Measurements from ENCODE around the gene PTPN21. TPM values are rescaled to one million over a fixed set of nuclear protein-coding genes. Genes with fewer than 3 reads are reported as not detected.
A peak's percentile ranks its signal among the peaks of the same experiment; 100 is the strongest.

Gene PTPN21
- total RNA-seq, 1 experiment from 2014 or later, result 27.7 TPM

GRCh38 chr14:88599326-88599725 lies 44.5 kb upstream of the PTPN21 start:
- no peaks in the 10 kb centered on the region for H3K27me3 Mint-ChIP-seq (ENCODE audit: insufficient read depth, unreplicated experiment)
- BruUV-seq (replicated peaks), result no TSS peak
- ChIA-PET POLR2A (no interaction called here), CTCF (no interaction called here)
- H3K4me3 ChIP-seq (ENCODE audit: low read depth, low read length), result no peak overlapping the region
- no peak overlapping the region for H3K27ac Mint-ChIP-seq (ENCODE audit: unreplicated experiment)
- H3K36me3 Mint-ChIP-seq (ENCODE audit: insufficient read depth, unreplicated experiment), result peaks cover 60% of the 10 kb centered on the region
- H3K9me3 ChIP-seq, result no peaks in the 10 kb centered on the region
- H3K36me3 ChIP-seq (ENCODE audit: control insufficient read depth, insufficient read depth, low read length), result peaks cover 5% of the 10 kb centered on the region
- no peak for DNase-seq
- H3K4me1 Mint-ChIP-seq (ENCODE audit: low read depth, unreplicated experiment), result peaks cover 11% of the 10 kb centered on the region
- no peak overlapping the region for H3K4me3 Mint-ChIP-seq (ENCODE audit: unreplicated experiment)
- H3K9me3 Mint-ChIP-seq (ENCODE audit: unreplicated experiment), result no peaks in the 10 kb centered on the region
- TF ChIP-seq, protein P1, sequence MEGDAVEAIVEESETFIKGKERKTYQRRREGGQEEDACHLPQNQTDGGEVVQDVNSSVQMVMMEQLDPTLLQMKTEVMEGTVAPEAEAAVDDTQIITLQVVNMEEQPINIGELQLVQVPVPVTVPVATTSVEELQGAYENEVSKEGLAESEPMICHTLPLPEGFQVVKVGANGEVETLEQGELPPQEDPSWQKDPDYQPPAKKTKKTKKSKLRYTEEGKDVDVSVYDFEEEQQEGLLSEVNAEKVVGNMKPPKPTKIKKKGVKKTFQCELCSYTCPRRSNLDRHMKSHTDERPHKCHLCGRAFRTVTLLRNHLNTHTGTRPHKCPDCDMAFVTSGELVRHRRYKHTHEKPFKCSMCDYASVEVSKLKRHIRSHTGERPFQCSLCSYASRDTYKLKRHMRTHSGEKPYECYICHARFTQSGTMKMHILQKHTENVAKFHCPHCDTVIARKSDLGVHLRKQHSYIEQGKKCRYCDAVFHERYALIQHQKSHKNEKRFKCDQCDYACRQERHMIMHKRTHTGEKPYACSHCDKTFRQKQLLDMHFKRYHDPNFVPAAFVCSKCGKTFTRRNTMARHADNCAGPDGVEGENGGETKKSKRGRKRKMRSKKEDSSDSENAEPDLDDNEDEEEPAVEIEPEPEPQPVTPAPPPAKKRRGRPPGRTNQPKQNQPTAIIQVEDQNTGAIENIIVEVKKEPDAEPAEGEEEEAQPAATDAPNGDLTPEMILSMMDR (IDR thresholded peaks at IDR 0.05; ENCODE audit: insufficient read depth in 1 of 2, low read depth in 1 of 2, low read length in 1 of 2, severe bottlenecking in 1 of 2, unreplicated experiment in 1 of 2), result no peak
- intact Hi-C loops (cut with micrococcal nuclease; ENCODE audit: unreplicated experiment), result no loop called here
- no peaks in the 10 kb centered on the region for H3K27me3 ChIP-seq (replicated peaks; ENCODE audit: control insufficient read depth, insufficient read depth, low read length)
- no peaks in the 10 kb centered on the region for H3K4me1 ChIP-seq

GRCh38 chr14:88598097-88598675 lies 43.4 kb upstream of the PTPN21 start:
- H3K4me3 Mint-ChIP-seq (ENCODE audit: unreplicated experiment), result no peak overlapping the region
- H3K4me1 Mint-ChIP-seq (ENCODE audit: low read depth, unreplicated experiment), result peaks cover 11% of the 10 kb centered on the region
- no TSS peak for BruUV-seq (replicated peaks)
- Histone ChIP-seq H3K36me3 (ENCODE audit: control insufficient read depth, insufficient read depth, low read length) (peaks cover 5% of the 10 kb centered on the region), H3K4me1 (no peaks in the 10 kb centered on the region), H3K9me3 (no peaks in the 10 kb centered on the region), H3K4me3 (ENCODE audit: low read depth, low read length) (no peak overlapping the region), H3K27me3 (replicated peaks; ENCODE audit: control insufficient read depth, insufficient read depth, low read length) (no peaks in the 10 kb centered on the region)
- ChIA-PET POLR2A (no interaction called here), CTCF (no interaction called here)
- TF ChIP-seq, protein P1 (IDR thresholded peaks at IDR 0.05; ENCODE audit: insufficient read depth in 1 of 2, low read depth in 1 of 2, low read length in 1 of 2, severe bottlenecking in 1 of 2, unreplicated experiment in 1 of 2), result no peak
- H3K36me3 Mint-ChIP-seq (ENCODE audit: insufficient read depth, unreplicated experiment), result peaks cover 63% of the 10 kb centered on the region
- intact Hi-C loops (cut with micrococcal nuclease; ENCODE audit: unreplicated experiment), result no loop called here
- no peak for DNase-seq
- no peaks in the 10 kb centered on the region for H3K27me3 Mint-ChIP-seq (ENCODE audit: insufficient read depth, unreplicated experiment)
- no peaks in the 10 kb centered on the region for H3K9me3 Mint-ChIP-seq (ENCODE audit: unreplicated experiment)
- H3K27ac Mint-ChIP-seq (ENCODE audit: unreplicated experiment), result peak overlapping the region; percentile 31

- Mint-ChIP-seq H3K27me3 (ENCODE audit: insufficient read depth, unreplicated experiment) (no peaks in the 10 kb centered on the region), H3K9me3 (ENCODE audit: unreplicated experiment) (no peaks in the 10 kb centered on the region), H3K4me3 (ENCODE audit: unreplicated experiment) (no peak overlapping the region), H3K36me3 (ENCODE audit: insufficient read depth, unreplicated experiment) (peaks cover 65% of the 10 kb centered on the region), H3K4me1 (ENCODE audit: low read depth, unreplicated experiment) (peaks cover 11% of the 10 kb centered on the region), H3K27ac (ENCODE audit: unreplicated experiment) (peak overlapping the region; percentile 31)
- intact Hi-C loops (cut with micrococcal nuclease; ENCODE audit: unreplicated experiment), result no loop called here
- Histone ChIP-seq H3K27me3 (replicated peaks; ENCODE audit: control insufficient read depth, insufficient read depth, low read length) (no peaks in the 10 kb centered on the region), H3K4me3 (ENCODE audit: low read depth, low read length) (no peak overlapping the region), H3K4me1 (no peaks in the 10 kb centered on the region), H3K36me3 (ENCODE audit: control insufficient read depth, insufficient read depth, low read length) (peaks cover 5% of the 10 kb centered on the region), H3K9me3 (no peaks in the 10 kb centered on the region)
- ChIA-PET CTCF (no interaction called here), POLR2A (no interaction called here)
- no peak for DNase-seq
- no TSS peak for BruUV-seq (replicated peaks)
- TF ChIP-seq, protein P1 (IDR thresholded peaks at IDR 0.05; ENCODE audit: insufficient read depth in 1 of 2, low read depth in 1 of 2, low read length in 1 of 2, severe bottlenecking in 1 of 2, unreplicated experiment in 1 of 2), result no peak
Observed at GRCh38 chr14:88597601-88598000, 42.8 kb upstream of the PTPN21 start.

Data from Caco-2 (cell line).